ENCODE measurements around the gene JAGN1. TPM values are rescaled to one million over a fixed set of nuclear protein-coding genes. Genes with fewer than 3 reads are reported as not detected.

The JAGN1 gene
- total and polyA plus RNA-seq, 2 donors (not counting 1 experiment from before 2014, with no cell fraction given), result 20.3 to 25.7 TPM

GRCh38 chr3:9863058-9863772, 27.2 kb upstream of the JAGN1 start:
- intact Hi-C loops (cut with micrococcal nuclease), result no loop called here
- CTCF ChIA-PET, result no interaction called here
- Mint-ChIP-seq H3K27ac (no peak overlapping the region), H3K4me3 (no peak overlapping the region), H3K9me3 (ENCODE audit: insufficient read depth) (no peaks in the 10 kb centered on the region), H3K4me1 (no peaks in the 10 kb centered on the region), H3K27me3 (peaks cover 5% of the 10 kb centered on the region)
- peaks cover 6 to 8% of the 10 kb centered on the region in 2 donors for H3K4me1 ChIP-seq (ENCODE audit: control insufficient read depth in 2 of 2, insufficient read depth in 2 of 2, low read length in 2 of 2)
- H3K9me3 ChIP-seq (ENCODE audit: control extremely low read depth in 1 of 3, control insufficient read depth in 2 of 3, insufficient read depth in 1 of 3, low read length in 2 of 3), result no peaks in the 10 kb centered on the region
- H3K36me3 ChIP-seq (replicated peaks in 1 of 2; ENCODE audit: control extremely low read depth in 1 of 2, control insufficient read depth in 1 of 2, extremely low read depth in 1 of 2, insufficient read depth in 2 of 2, low read length in 1 of 2), result no peaks in the 10 kb centered on the region
- POLR2A ChIA-PET, result no interaction called here
- H3K27ac ChIP-seq (ENCODE audit: low read length in 2 of 2), result no peak overlapping the region
- no peaks in the 10 kb centered on the region for H4K20me1 ChIP-seq (ENCODE audit: control insufficient read depth, insufficient read depth, low read length, poor library complexity, severe bottlenecking)
- peaks cover 0 to 22% (median 6%) of the 10 kb centered on the region in 4 experiments for H3K27me3 ChIP-seq (replicated peaks in 1 of 4; ENCODE audit: control extremely low read depth in 1 of 4, control insufficient read depth in 3 of 4, insufficient read depth in 4 of 4, low read length in 3 of 4)
- H2AFZ ChIP-seq (ENCODE audit: insufficient read depth, low read depth, low read length, poor library complexity, severe bottlenecking), result peak overlapping the region; percentile 65
- H3K79me2 ChIP-seq (ENCODE audit: control insufficient read depth, insufficient read depth, low read length), result no peaks in the 10 kb centered on the region
- DNase-seq (no peak), ATAC-seq (ENCODE audit: low read depth) (no peak)
- no peak for TF ChIP-seq EZH2 (IDR thresholded peaks at IDR 0.05; ENCODE audit: borderline replicate concordance, insufficient read depth, low read depth, low read length, poor library complexity, severe bottlenecking)
- no peak for TF ChIP-seq CTCF (IDR thresholded peaks at IDR 0.05)
- WGBS (ENCODE audit: insufficient coverage), result 85% methylated on average over 21 of the region's 22 CpGs
- no peak overlapping the region for H3K9ac ChIP-seq (ENCODE audit: low read length)
- peak overlapping the region; percentile 68 for H3K4me2 ChIP-seq (replicated peaks; ENCODE audit: low read depth, low read length, poor library complexity, severe bottlenecking)
- H3K4me3 ChIP-seq (ENCODE audit: control extremely low read depth in 1 of 5, extremely low read depth in 1 of 5, insufficient read depth in 1 of 5, low read depth in 2 of 5, low read length in 4 of 5), result no peak overlapping the region

- POLR2A ChIA-PET, result no interaction called here
- Histone ChIP-seq H3K9ac (ENCODE audit: low read length) (no peak overlapping the region), H3K4me1 (ENCODE audit: control insufficient read depth in 2 of 2, insufficient read depth in 2 of 2, low read length in 2 of 2) (peaks cover 6 to 8% of the 10 kb centered on the region in 2 donors), H2AFZ (ENCODE audit: insufficient read depth, low read depth, low read length, poor library complexity, severe bottlenecking) (no peak overlapping the region), H3K36me3 (replicated peaks in 1 of 2; ENCODE audit: control extremely low read depth in 1 of 2, control insufficient read depth in 1 of 2, extremely low read depth in 1 of 2, insufficient read depth in 2 of 2, low read length in 1 of 2) (no peaks in the 10 kb centered on the region), H3K79me2 (ENCODE audit: control insufficient read depth, insufficient read depth, low read length) (no peaks in the 10 kb centered on the region), H3K4me3 (ENCODE audit: control extremely low read depth in 1 of 5, extremely low read depth in 1 of 5, insufficient read depth in 1 of 5, low read depth in 2 of 5, low read length in 4 of 5) (no peak overlapping the region), H3K27me3 (replicated peaks in 1 of 4; ENCODE audit: control extremely low read depth in 1 of 4, control insufficient read depth in 3 of 4, insufficient read depth in 4 of 4, low read length in 3 of 4) (peaks cover 0 to 22% (median 6%) of the 10 kb centered on the region in 4 experiments), H3K27ac (ENCODE audit: low read length in 2 of 2) (no peak overlapping the region), H3K9me3 (ENCODE audit: control extremely low read depth in 1 of 3, control insufficient read depth in 2 of 3, insufficient read depth in 1 of 3, low read length in 2 of 3) (no peaks in the 10 kb centered on the region), H3K4me2 (replicated peaks; ENCODE audit: low read depth, low read length, poor library complexity, severe bottlenecking) (no peak overlapping the region), H4K20me1 (ENCODE audit: control insufficient read depth, insufficient read depth, low read length, poor library complexity, severe bottlenecking) (no peaks in the 10 kb centered on the region)
- WGBS (ENCODE audit: insufficient coverage), result 88% methylated on average over 14 of the region's 16 CpGs
- H3K27me3 Mint-ChIP-seq, result peaks cover 5% of the 10 kb centered on the region
- ATAC-seq (ENCODE audit: low read depth) (no peak), DNase-seq (no peak)
- H3K4me3 Mint-ChIP-seq, result no peak overlapping the region
- intact Hi-C loops (cut with micrococcal nuclease), result no loop called here
- H3K4me1 Mint-ChIP-seq, result no peaks in the 10 kb centered on the region
- no peaks in the 10 kb centered on the region for H3K9me3 Mint-ChIP-seq (ENCODE audit: insufficient read depth)
- TF ChIP-seq CTCF (IDR thresholded peaks at IDR 0.05), result no peak
- no peak for TF ChIP-seq EZH2 (IDR thresholded peaks at IDR 0.05; ENCODE audit: borderline replicate concordance, insufficient read depth, low read depth, low read length, poor library complexity, severe bottlenecking)
- H3K27ac Mint-ChIP-seq, result no peak overlapping the region
- CTCF ChIA-PET, result interaction anchor here (1.2 kb wide), 1 partner anchor 84 kb away, joined by 4 read pairs; no protein-coding TSS in a partner anchor
Measured at GRCh38 chr3:9864200-9864927, 26.0 kb upstream of the JAGN1 start.

Data from B cell (primary cell).